ENCODE results near the gene SOCS6. TPM values are rescaled to one million over a fixed set of nuclear protein-coding genes. Genes with fewer than 3 reads are reported as not detected.

The SOCS6 gene
- total RNA-seq, 1 donor from 2014 or later = 3.0 TPM

- intact Hi-C loops (cut with micrococcal nuclease) = loop anchor here (10.0 kb wide), 1 partner anchor 146 kb away; no protein-coding TSS in a partner anchor
Observed at GRCh38 chr18:70288171-70288850, 534 bp upstream of the SOCS6 start.

- intact Hi-C loops (cut with micrococcal nuclease) = loop anchor here (1.0 to 10.0 kb wide), 2 partner anchors 83 to 145 kb away; no protein-coding TSS in a partner anchor
Observed at GRCh38 chr18:70289351-70290312, 787 bp downstream of the SOCS6 start.

GRCh38 chr18:70290482-70291294 lies 1.8 kb downstream of the SOCS6 start:
- intact Hi-C loops (cut with micrococcal nuclease) = no loop called here

- intact Hi-C loops (cut with micrococcal nuclease) = no loop called here
Observed at GRCh38 chr18:70291295-70291574, 2.4 kb downstream of the SOCS6 start.

- intact Hi-C loops (cut with micrococcal nuclease) = no loop called here
Observed at GRCh38 chr18:70292628-70293027, 3.8 kb downstream of the SOCS6 start.

GRCh38 chr18:70293166-70293565 lies 4.3 kb downstream of the SOCS6 start:
- intact Hi-C loops (cut with micrococcal nuclease) = no loop called here

- intact Hi-C loops (cut with micrococcal nuclease) = no loop called here
Observed at GRCh38 chr18:70294471-70295191, 5.8 kb downstream of the SOCS6 start.

GRCh38 chr18:70295192-70296188 lies 6.6 kb downstream of the SOCS6 start:
- intact Hi-C loops (cut with micrococcal nuclease) = no loop called here

- intact Hi-C loops (cut with micrococcal nuclease) = no loop called here
Observed at GRCh38 chr18:70296289-70296688, 7.4 kb downstream of the SOCS6 start.

GRCh38 chr18:70296781-70297180 lies 7.9 kb downstream of the SOCS6 start:
- intact Hi-C loops (cut with micrococcal nuclease) = no loop called here

- intact Hi-C loops (cut with micrococcal nuclease) = no loop called here
Observed at GRCh38 chr18:70299393-70299792, 10.5 kb downstream of the SOCS6 start.

- intact Hi-C loops (cut with micrococcal nuclease) = no loop called here
Observed at GRCh38 chr18:70301667-70302066, 12.8 kb downstream of the SOCS6 start.

- intact Hi-C loops (cut with micrococcal nuclease) = no loop called here
Observed at GRCh38 chr18:70308555-70309294, 19.9 kb downstream of the SOCS6 start.

- intact Hi-C loops (cut with micrococcal nuclease) = no loop called here
Observed at GRCh38 chr18:70310560-70311320, 21.9 kb downstream of the SOCS6 start.

GRCh38 chr18:70311726-70312125 lies 22.9 kb downstream of the SOCS6 start:
- intact Hi-C loops (cut with micrococcal nuclease) = no loop called here

- intact Hi-C loops (cut with micrococcal nuclease) = no loop called here
Observed at GRCh38 chr18:70313640-70314039, 24.8 kb downstream of the SOCS6 start.

GRCh38 chr18:70314151-70314782 lies 25.4 kb downstream of the SOCS6 start:
- intact Hi-C loops (cut with micrococcal nuclease) = no loop called here

GRCh38 chr18:70319187-70319586 lies 30.3 kb downstream of the SOCS6 start:
- intact Hi-C loops (cut with micrococcal nuclease) = no loop called here

Measured in T-helper 1 cell treated with Interleukin-12 subunit alpha and Interleukin-12 subunit beta and Interleukin-4 antibody, amounts not matched to agents 30 ng/mL and 1 ng/mL, for 36 hours (primary cell).